Transverse colon (tissue), 4 donors: ENCODE measurements around the gene BAG1. TPM values are rescaled to one million over a fixed set of nuclear protein-coding genes. Genes with fewer than 3 reads are reported as not detected.

ENCODE experiments used
- DNase-seq: peaks from one replicate; pipeline ENCODE4 v3.0.0-alpha.2; 2019
- H3K27ac ChIP-seq, 4 donors: fragments of 200-600 bp; sonication (generic); 2 replicates each; pipeline ENCODE4 v1.5.1; 2016 to 2018; ENCODE audit warnings: inconsistent platforms in 4 of 4
- H3K27me3 ChIP-seq: fragments of 200-600 bp; sonication (generic); 2 replicates; pipeline ENCODE4 v1.5.1; 2017; ENCODE audit warnings: inconsistent platforms
- H3K36me3 ChIP-seq, 4 donors: fragments of 200-600 bp; sonication (generic); 2 replicates each; pipeline ENCODE4 v1.5.1; 2017 to 2019; ENCODE audit warnings: inconsistent platforms in 4 of 4
- H3K4me1 ChIP-seq, 4 donors: fragments of 200-600 bp; sonication (generic); 2 replicates each; pipeline ENCODE4 v1.5.1; 2017 to 2020; ENCODE audit warnings: inconsistent platforms in 4 of 4
- H3K4me3 ChIP-seq, 4 donors: fragments of 200-600 bp; sonication (generic); 1 replicate in 1 of 4; 2 replicates in 3 of 4; pipeline versions ENCODE4 v1.5.1 to v1.6.1; 2017 to 2019; ENCODE audit warnings: inconsistent platforms in 4 of 4
- H3K9me3 ChIP-seq, 2 donors: fragments of 200-600 bp; sonication (generic); 2 replicates each; pipeline ENCODE4 v1.5.1; 2017 to 2019; ENCODE audit warnings: inconsistent platforms in 2 of 2
- EP300 ChIP-seq: sonication (generic); formaldehyde crosslinking; IDR thresholded peaks from one replicate; pipeline ENCODE4 v1.6.1; 2017; ENCODE audit warnings: antibody characterized with exemption, low read depth
- POLR2A ChIP-seq: fragments of 450-650 bp; IDR thresholded peaks from one replicate; pipeline ENCODE4 v1.6.1; 2016; ENCODE audit warnings: antibody characterized with exemption, mild to moderate bottlenecking, moderate library complexity
- POLR2AphosphoS5 ChIP-seq, 3 donors: sonication (generic); formaldehyde crosslinking; IDR thresholded peaks; one replicate each; pipeline ENCODE4 v1.6.1; 2016; ENCODE audit warnings: antibody characterized with exemption in 3 of 3
- WGBS, 2 donors: methylation state at CpG; one replicate each; pipeline ENCODE4 v1.1.5; 2018; ENCODE audit warnings: low coverage in 1 of 2; 5-methylcytosine and 5-hydroxymethylcytosine counted together
- in situ Hi-C, 4 donors: fragments of 200-750 bp; cut with MboI; loops; one replicate each; pipeline versions ENCODE4 v1.15.0 to v1.15.1; 2017; ENCODE audit warnings: low sequenced_read_pairs in 3 of 4, low pct_ligation_motif_present in 1 of 4, low pct_unique_long_range_greater_than_20kb in 1 of 4
- intact Hi-C: fragments of 100-400 bp; cut with DNase I; formaldehyde crosslinking; loops from one replicate; pipeline ENCODE4 v1.15.1; 2023; ENCODE audit warnings: low total_unique reads
- total RNA-seq, 4 donors: library from RNA; depleted of rRNA; stranded (reverse); fragments of >200 nt; gene quantifications; one replicate each; pipeline ENCODE4 v1.1.0, GENCODE V29; 2016
- TF ChIP-seq, protein P1 (sequence below), 5 experiments: fragments of 200-600 bp in 3 of 5; fragments of 450-650 bp in 2 of 5; sonication (generic) in 3 of 5; IDR thresholded peaks; 1 replicate in 2 of 5; 2 replicates in 3 of 5; pipeline ENCODE4 v1.5.1; 2016 to 2017; ENCODE audit warnings: antibody characterized with exemption in 5 of 5, inconsistent platforms in 3 of 5, mild to moderate bottlenecking in 2 of 5, moderate library complexity in 1 of 5

The BAG1 gene
- total RNA-seq = 100 to 1,000 TPM in 3 of 4 donors, 10 to 100 TPM in 1; 73.2 to 185 (median 131) TPM

DNA sequence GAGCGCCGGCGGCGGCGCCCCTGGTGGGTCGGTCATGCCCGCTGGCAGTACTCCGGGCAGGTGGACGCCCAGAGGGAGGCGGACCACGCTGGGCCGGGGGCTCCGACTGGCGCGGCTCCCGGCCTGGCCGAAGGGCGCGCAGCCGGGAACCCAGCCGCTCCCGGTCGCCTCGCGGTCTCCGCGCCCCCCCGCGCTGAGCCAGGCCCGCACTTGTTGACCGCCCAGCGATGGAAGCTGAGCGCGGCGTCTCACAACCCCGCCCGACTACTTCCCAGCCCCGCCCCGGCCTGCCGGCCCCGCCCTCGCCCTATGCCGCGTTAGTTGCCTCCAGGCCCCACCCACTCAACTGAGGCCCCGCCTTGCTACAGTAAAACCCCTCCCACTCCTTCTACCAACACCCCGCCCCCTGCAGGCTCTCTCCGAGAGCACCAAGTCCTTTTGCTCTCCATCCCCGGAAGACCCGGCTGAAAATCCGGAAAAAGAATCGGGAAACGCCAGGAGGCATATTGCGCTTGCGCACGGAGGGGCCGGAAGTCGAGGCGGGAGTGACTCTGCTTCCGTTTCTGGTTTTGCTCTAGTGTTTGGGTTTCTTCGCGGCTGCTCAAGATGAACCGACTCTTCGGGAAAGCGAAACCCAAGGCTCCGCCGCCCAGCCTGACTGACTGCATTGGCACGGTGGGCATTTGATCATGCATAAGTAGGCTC lies at the start of gene BAG1, which contains the start of gene CHMP5:
Gene BAG1 (minus strand): TSS at position 236 of the 705 bp plus-strand sequence.
Gene CHMP5 (plus strand): TSS at position 577 of the 705 bp plus-strand sequence. CDS start 30 bp downstream, at position 607.
- 0% methylated on average over 66 of the region's 67 CpGs; no CpG with 5 or more reads in 1 of the 2 donors for WGBS, 2 donors
- peak; percentile 100 for DNase-seq
- in situ Hi-C loops = no loop called here
- Histone ChIP-seq H3K27ac (peak within 1 kb of the TSS; percentile 95 to 97 (median 97)), H3K27me3 (no peaks in the 10 kb centered on the region), H3K4me3 (peak within 1 kb of the TSS; percentile 89 to 97 (median 92)), H3K36me3 (peaks cover 0 to 40% (median 16%) of the 10 kb centered on the region in 4 donors), H3K9me3 (no peaks in the 10 kb centered on the region), H3K4me1 (peaks cover 6 to 32% (median 19%) of the 10 kb centered on the region in 4 donors)
- TF ChIP-seq, protein P1, sequence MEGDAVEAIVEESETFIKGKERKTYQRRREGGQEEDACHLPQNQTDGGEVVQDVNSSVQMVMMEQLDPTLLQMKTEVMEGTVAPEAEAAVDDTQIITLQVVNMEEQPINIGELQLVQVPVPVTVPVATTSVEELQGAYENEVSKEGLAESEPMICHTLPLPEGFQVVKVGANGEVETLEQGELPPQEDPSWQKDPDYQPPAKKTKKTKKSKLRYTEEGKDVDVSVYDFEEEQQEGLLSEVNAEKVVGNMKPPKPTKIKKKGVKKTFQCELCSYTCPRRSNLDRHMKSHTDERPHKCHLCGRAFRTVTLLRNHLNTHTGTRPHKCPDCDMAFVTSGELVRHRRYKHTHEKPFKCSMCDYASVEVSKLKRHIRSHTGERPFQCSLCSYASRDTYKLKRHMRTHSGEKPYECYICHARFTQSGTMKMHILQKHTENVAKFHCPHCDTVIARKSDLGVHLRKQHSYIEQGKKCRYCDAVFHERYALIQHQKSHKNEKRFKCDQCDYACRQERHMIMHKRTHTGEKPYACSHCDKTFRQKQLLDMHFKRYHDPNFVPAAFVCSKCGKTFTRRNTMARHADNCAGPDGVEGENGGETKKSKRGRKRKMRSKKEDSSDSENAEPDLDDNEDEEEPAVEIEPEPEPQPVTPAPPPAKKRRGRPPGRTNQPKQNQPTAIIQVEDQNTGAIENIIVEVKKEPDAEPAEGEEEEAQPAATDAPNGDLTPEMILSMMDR (IDR thresholded peaks at IDR 0.05) = peak in 4 of 5 experiments; percentile 28 to 34 (median 33)
- TF ChIP-seq EP300 (no peak), POLR2AphosphoS5 (IDR thresholded peaks at IDR 0.05) (peak; percentile 90 to 92 (median 92)), POLR2A (peak; percentile 80)
- intact Hi-C loops = no loop called here

DNA sequence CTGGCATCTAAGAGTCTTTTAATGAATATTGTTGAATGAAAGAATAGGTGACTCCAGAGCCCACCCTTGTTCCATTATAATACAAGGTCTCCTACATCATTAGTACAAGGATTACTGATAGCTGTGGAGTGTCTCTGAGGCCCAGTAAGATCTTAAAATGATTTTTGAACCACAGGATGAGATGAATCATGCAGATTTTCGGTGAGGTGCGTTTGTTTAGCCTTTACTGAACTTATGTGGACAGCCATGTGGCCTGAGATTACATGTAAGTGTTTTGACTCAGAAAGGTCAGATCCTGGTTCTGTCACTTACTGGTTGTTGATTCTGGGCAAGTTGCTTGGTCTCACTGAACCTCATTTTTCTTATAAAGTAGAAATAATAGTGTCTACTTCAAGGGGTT lies 47.4 kb upstream of the BAG1 start:
- no peak overlapping the region for H3K4me3 ChIP-seq
- no peaks in the 10 kb centered on the region for H3K9me3 ChIP-seq
- H3K27ac ChIP-seq = no peak overlapping the region
- WGBS, 2 donors = 62 to 65% methylated on average over 2 of the region's 2 CpGs
- intact Hi-C loops (no loop called here), in situ Hi-C loops (no loop called here)
- DNase-seq = no peak
- peaks cover 0 to 97% (median 44%) of the 10 kb centered on the region in 4 donors for H3K36me3 ChIP-seq
- H3K27me3 ChIP-seq = no peaks in the 10 kb centered on the region
- no peak for TF ChIP-seq POLR2A
- TF ChIP-seq POLR2AphosphoS5 (IDR thresholded peaks at IDR 0.05) = no peak
- no peak for TF ChIP-seq EP300
- TF ChIP-seq, protein P1 (IDR thresholded peaks at IDR 0.05) = no peak
- no peaks in the 10 kb centered on the region for H3K4me1 ChIP-seq

DNA sequence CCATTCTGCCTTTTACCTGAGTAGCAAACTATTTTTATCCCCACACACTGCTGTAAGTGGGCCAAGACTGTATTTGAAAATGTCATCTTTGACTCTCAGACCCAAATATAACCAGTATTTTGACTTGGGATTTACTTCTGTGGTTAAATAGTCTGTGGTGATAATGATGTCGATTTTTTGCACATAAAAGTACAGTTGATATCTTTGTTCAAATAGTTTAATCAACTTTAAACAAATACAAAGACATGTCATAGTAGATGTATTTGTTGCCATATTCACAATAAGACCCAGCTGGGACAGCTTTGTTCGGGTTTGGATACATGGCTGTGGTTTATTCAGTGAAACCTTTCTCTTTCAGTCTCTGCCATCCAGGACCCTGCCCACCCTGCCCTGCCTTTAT lies 46.2 kb upstream of the BAG1 start:
- no peak for TF ChIP-seq POLR2A
- TF ChIP-seq POLR2AphosphoS5 (IDR thresholded peaks at IDR 0.05) = no peak
- no peak for TF ChIP-seq EP300
- TF ChIP-seq, protein P1 (IDR thresholded peaks at IDR 0.05) = no peak
- Histone ChIP-seq H3K27me3 (no peaks in the 10 kb centered on the region), H3K4me3 (no peak overlapping the region), H3K9me3 (no peaks in the 10 kb centered on the region), H3K27ac (no peak overlapping the region), H3K4me1 (no peaks in the 10 kb centered on the region), H3K36me3 (peaks cover 0 to 98% (median 44%) of the 10 kb centered on the region in 4 donors)
- intact Hi-C loops (no loop called here), in situ Hi-C loops (no loop called here)
- WGBS, 2 donors = 63 to 65% methylated on average over 2 of the region's 2 CpGs
- DNase-seq = no peak

DNA sequence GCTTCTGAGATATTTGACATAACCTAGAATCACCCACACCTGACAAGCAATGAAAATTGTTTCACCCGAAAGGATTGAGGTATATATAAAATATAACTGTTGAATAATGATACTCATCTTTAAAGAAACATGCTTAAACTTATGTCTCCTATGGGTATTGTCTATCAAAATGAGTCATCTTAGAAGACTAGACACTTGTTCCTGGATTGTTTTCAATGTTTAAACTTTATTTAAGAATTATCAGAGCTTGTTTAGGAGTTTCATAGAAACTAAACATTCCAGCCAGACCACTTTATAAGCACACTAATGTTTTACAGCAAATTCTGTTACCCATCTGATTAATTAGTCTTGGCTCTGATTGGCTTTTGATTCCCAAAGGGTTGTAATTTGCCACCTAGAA lies 45.4 kb upstream of the BAG1 start:
- DNase-seq = no peak
- Histone ChIP-seq H3K4me1 (no peaks in the 10 kb centered on the region), H3K4me3 (no peak overlapping the region), H3K36me3 (peaks cover 0 to 98% (median 44%) of the 10 kb centered on the region in 4 donors), H3K9me3 (no peaks in the 10 kb centered on the region), H3K27ac (no peak overlapping the region), H3K27me3 (no peaks in the 10 kb centered on the region)
- in situ Hi-C loops (no loop called here), intact Hi-C loops (no loop called here)
- 90 to 100% methylated on average over 1 of the region's 1 CpG for WGBS, 2 donors
- no peak for TF ChIP-seq EP300
- TF ChIP-seq, protein P1 (IDR thresholded peaks at IDR 0.05) = no peak
- TF ChIP-seq POLR2AphosphoS5 (IDR thresholded peaks at IDR 0.05) = no peak
- TF ChIP-seq POLR2A = no peak
